ENCODE data around the gene CHDH. TPM values are rescaled to one million over a fixed set of nuclear protein-coding genes. Genes with fewer than 3 reads are reported as not detected.

The CHDH gene
- total and polyA plus RNA-seq, 2 donors (not counting 3 experiments of a cell fraction or from before 2014, with no cell fraction given), result 0.04 to 0.06 TPM

DNA sequence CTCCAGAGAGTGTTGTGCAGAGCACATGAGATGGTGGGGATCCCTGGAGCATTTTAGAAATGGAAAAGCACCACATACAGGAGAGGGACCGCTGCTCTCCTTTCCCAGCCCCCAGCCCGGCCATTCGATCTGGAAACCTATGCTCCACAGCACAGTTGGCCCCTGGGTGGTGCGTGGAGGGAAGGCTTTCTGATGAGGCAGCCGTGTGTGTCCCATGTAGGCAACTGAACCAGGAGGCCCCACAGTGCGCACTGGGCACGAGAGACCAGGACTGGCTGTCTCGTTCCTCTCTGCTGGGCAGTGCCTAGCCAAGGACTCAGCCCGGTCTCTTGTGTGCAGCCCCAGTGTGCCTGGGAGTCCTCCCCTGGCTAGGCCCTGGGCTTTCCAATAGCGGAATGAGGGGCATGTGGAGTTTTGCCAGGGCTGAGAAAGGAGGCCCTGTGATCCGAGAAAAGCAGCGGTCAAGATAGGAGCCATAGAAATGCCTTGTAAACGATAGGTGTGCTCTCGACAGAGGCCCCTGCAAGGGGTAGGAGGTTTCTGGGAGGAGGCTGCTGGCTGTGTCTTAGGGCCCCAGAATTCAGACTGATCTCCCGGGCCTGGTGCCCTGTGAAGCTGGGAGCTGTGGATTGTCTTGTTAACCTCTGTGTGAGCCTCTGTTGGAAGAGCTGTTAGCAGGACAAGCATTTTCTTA lies 39.0 kb downstream of the CHDH start:
- DNase-seq (ENCODE audit: low read depth, low spot score), result no peak
- no peaks in the 10 kb centered on the region for H3K36me3 ChIP-seq (ENCODE audit: control insufficient read depth in 2 of 2, extremely low read depth in 1 of 2, insufficient read depth in 2 of 2, low read length in 2 of 2)
- H3K79me2 ChIP-seq (ENCODE audit: control insufficient read depth, insufficient read depth, low read length), result no peaks in the 10 kb centered on the region
- no peak overlapping the region for H3K4me2 ChIP-seq (ENCODE audit: insufficient read depth, low read length)
- H4K20me1 ChIP-seq (replicated peaks; ENCODE audit: control insufficient read depth, extremely low read depth, insufficient read depth, low read length), result no peaks in the 10 kb centered on the region
- no peak overlapping the region for H3K4me3 ChIP-seq (replicated peaks in 1 of 3; ENCODE audit: insufficient read depth in 1 of 3, low read depth in 1 of 3, low read length in 3 of 3)
- BruUV-seq (replicated peaks), result no TSS peak
- H2AFZ ChIP-seq (ENCODE audit: low read depth, low read length), result no peak overlapping the region
- ChIA-PET POLR2A (no interaction called here), CTCF (no interaction called here)
- FAIRE-seq, result no peak
- no peaks in the 10 kb centered on the region for H3K9me1 ChIP-seq (replicated peaks; ENCODE audit: control insufficient read depth, extremely low read depth, insufficient read depth, low read length)
- H3K27ac ChIP-seq (ENCODE audit: insufficient read depth, low read depth, low read length), result no peak overlapping the region
- no peak overlapping the region for H3K9ac ChIP-seq (replicated peaks; ENCODE audit: extremely low read depth, insufficient read depth, low read length)
- no peaks in the 10 kb centered on the region for H3K4me1 ChIP-seq (ENCODE audit: control insufficient read depth, extremely low read depth, insufficient read depth, low read length)
- H3K27me3 ChIP-seq (ENCODE audit: control insufficient read depth in 2 of 2, insufficient read depth in 2 of 2, low read length in 2 of 2), result no peaks in the 10 kb centered on the region
- dilution Hi-C loops (cut with MboI; ENCODE audit: extremely low pct_ligation_motif_present, low sequenced_read_pairs) (no loop called here), intact Hi-C loops (cut with micrococcal nuclease) (no loop called here)
- no peaks in the 10 kb centered on the region for H3K9me3 ChIP-seq (replicated peaks; ENCODE audit: control insufficient read depth, insufficient read depth, low read length)
- TF ChIP-seq, protein P1, sequence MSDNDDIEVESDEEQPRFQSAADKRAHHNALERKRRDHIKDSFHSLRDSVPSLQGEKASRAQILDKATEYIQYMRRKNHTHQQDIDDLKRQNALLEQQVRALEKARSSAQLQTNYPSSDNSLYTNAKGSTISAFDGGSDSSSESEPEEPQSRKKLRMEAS (IDR thresholded peaks at IDR 0.05; ENCODE audit: insufficient read depth, insufficient read length), result no peak
- TF ChIP-seq POLR2A (IDR thresholded peaks at IDR 0.05; ENCODE audit: low read depth, low read length), result no peak
- no peak for TF ChIP-seq POLR2AphosphoS5 (IDR thresholded peaks at IDR 0.05; ENCODE audit: insufficient read depth, low read depth, low read length)
- TF ChIP-seq JUN (IDR thresholded peaks at IDR 0.05; ENCODE audit: borderline replicate concordance, insufficient read depth, insufficient read length, low read depth), result no peak
- TF ChIP-seq, protein P2, sequence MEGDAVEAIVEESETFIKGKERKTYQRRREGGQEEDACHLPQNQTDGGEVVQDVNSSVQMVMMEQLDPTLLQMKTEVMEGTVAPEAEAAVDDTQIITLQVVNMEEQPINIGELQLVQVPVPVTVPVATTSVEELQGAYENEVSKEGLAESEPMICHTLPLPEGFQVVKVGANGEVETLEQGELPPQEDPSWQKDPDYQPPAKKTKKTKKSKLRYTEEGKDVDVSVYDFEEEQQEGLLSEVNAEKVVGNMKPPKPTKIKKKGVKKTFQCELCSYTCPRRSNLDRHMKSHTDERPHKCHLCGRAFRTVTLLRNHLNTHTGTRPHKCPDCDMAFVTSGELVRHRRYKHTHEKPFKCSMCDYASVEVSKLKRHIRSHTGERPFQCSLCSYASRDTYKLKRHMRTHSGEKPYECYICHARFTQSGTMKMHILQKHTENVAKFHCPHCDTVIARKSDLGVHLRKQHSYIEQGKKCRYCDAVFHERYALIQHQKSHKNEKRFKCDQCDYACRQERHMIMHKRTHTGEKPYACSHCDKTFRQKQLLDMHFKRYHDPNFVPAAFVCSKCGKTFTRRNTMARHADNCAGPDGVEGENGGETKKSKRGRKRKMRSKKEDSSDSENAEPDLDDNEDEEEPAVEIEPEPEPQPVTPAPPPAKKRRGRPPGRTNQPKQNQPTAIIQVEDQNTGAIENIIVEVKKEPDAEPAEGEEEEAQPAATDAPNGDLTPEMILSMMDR (IDR thresholded peaks at IDR 0.05; ENCODE audit: extremely low read depth in 1 of 2, insufficient read depth in 1 of 2, low read depth in 1 of 2, low read length in 2 of 2), result no peak
- no peak for TF ChIP-seq EZH2 (IDR thresholded peaks at IDR 0.05; ENCODE audit: borderline replicate concordance, low read depth, low read length, severe bottlenecking)
- TF ChIP-seq MYC (IDR thresholded peaks at IDR 0.05; ENCODE audit: low read depth, low read length), result no peak
- TF ChIP-seq FOS (IDR thresholded peaks at IDR 0.05; ENCODE audit: borderline replicate concordance, insufficient read depth, low read length), result no peak
- no peak for TF ChIP-seq GATA2 (IDR thresholded peaks at IDR 0.05; ENCODE audit: insufficient read depth, insufficient read length, low read depth, low read length)
